Activated T-helper 1 cell treated with anti-CD3 and anti-CD28 coated beads, Interleukin-12 subunit alpha, Interleukin-12 subunit beta, Interleukin-2, Interleukin-4 antibody, amounts not matched to agents 30 ng/mL and 10 ng/mL and 1 ng/mL, durations not matched to agents 14 hours and 24 hours and 36 hours (primary cell): ENCODE results near the gene PRSS58. TPM values are rescaled to one million over a fixed set of nuclear protein-coding genes. Genes with fewer than 3 reads are reported as not detected.

ENCODE experiments used
- DNase-seq: peaks from one replicate; pipeline ENCODE4 v3.0.0; 2021; ENCODE audit warnings: low spot score
- H3K27ac Mint-ChIP-seq: one replicate; pipeline ENCODE4 v1.8.0; 2021; ENCODE audit warnings: mild to moderate bottlenecking, mixed read lengths
- H3K27me3 Mint-ChIP-seq: one replicate; pipeline ENCODE4 v1.8.0; 2022; ENCODE audit warnings: mild to moderate bottlenecking, moderate library complexity, mixed read lengths; ENCODE audit not compliant: insufficient read depth
- H3K36me3 Mint-ChIP-seq: one replicate; pipeline ENCODE4 v1.8.0; 2021; ENCODE audit warnings: low read depth, mixed read lengths
- H3K4me1 Mint-ChIP-seq: one replicate; pipeline ENCODE4 v1.8.0; 2021; ENCODE audit warnings: low read depth, mixed read lengths
- H3K4me3 Mint-ChIP-seq: one replicate; pipeline ENCODE4 v1.8.0; 2021; ENCODE audit warnings: mild to moderate bottlenecking, moderate library complexity, mixed read lengths
- H3K9me3 Mint-ChIP-seq: one replicate; pipeline ENCODE4 v1.8.0; 2021; ENCODE audit warnings: mixed read lengths
- intact Hi-C: fragments of 100-400 bp; cut with micrococcal nuclease; formaldehyde crosslinking; loops from one replicate; pipeline ENCODE4 v1.15.1; 2024
- total RNA-seq: library from RNA; stranded (reverse); gene quantifications from 2 replicates; pipeline ENCODE4 v1.2.3, GENCODE V29; 2022

Gene PRSS58
- total RNA-seq: not detected in 2 replicates

- no peaks in the 10 kb centered on the region for H3K36me3 Mint-ChIP-seq
- no peaks in the 10 kb centered on the region for H3K4me1 Mint-ChIP-seq
- H3K27ac Mint-ChIP-seq: no peak within 1 kb of the TSS
- no peak within 1 kb of the TSS for H3K4me3 Mint-ChIP-seq
- DNase-seq: no peak
- no peaks in the 10 kb centered on the region for H3K9me3 Mint-ChIP-seq
- intact Hi-C loops: no loop called here
- H3K27me3 Mint-ChIP-seq: no peaks in the 10 kb centered on the region
Observed at GRCh38 chr7:142257958-142258357, at the start of gene PRSS58. PRSS58 (minus strand) TSS chr7:142258058; CDS start chr7:142257707, 351 bp downstream.

DNA sequence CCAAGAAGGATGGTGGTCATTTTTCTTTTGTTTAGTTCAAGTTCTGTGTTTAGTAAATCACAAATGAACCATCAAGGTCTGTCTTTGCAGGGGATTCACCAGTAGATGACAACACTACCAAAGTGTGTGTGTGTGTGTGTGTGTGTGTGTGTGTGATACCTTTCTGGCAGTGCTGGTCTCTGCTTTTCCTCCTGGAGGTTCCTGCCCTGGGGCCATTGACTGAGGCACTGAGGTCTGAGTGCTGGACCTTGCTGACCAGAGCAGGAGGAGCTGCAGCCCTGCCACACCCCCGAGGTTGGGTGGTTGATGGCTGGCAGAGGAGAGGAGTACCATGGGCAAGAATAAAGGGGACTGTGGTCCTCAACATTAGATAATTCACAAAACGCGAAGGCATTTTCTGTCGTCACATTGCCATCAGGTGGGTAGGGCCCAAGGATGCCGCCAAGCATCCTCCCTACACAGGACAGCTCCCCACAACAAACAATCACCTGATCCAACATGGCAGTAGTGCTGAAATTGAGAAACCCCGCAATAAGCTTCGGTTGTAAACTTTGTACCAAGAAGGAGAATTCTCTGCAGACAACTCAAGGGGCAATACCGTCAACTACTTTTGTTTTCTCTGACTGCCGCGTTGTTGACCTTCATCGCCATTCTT lies 49.5 kb upstream of the PRSS58 start:
- DNase-seq: no peak
- peaks cover 17% of the 10 kb centered on the region for H3K27me3 Mint-ChIP-seq
- intact Hi-C loops: no loop called here
- no peaks in the 10 kb centered on the region for H3K9me3 Mint-ChIP-seq
- peaks cover 5% of the 10 kb centered on the region for H3K4me1 Mint-ChIP-seq
- H3K27ac Mint-ChIP-seq: no peak overlapping the region
- H3K4me3 Mint-ChIP-seq: no peak overlapping the region
- H3K36me3 Mint-ChIP-seq: no peaks in the 10 kb centered on the region

DNA sequence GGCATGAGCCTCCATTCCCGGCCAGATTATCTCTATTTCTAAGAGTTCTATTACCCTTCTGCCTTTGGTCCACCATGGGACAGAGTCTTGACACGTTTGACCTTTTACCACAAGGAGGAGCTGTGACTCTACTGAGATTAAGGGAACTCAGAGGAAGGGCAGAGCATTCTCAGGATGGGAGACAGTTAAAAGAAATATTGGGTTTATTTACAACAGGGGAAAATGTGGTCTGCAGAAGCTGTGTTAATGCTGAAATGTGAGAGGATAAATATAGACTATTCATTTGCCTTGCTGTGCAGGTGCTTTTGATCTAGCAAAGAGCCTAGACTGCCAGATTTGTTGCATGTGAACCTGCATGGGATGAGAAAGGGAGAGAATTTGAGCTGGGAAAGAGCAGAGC lies 45.8 kb upstream of the PRSS58 start:
- Mint-ChIP-seq H3K4me1 (peaks cover 10% of the 10 kb centered on the region), H3K36me3 (no peaks in the 10 kb centered on the region), H3K9me3 (no peaks in the 10 kb centered on the region), H3K27me3 (peaks cover 7% of the 10 kb centered on the region), H3K27ac (no peak overlapping the region), H3K4me3 (no peak overlapping the region)
- intact Hi-C loops: loop anchor here (1.0 to 2.0 kb wide), 2 partner anchors 509 to 700 kb away; no protein-coding TSS in a partner anchor
- DNase-seq: no peak

- Mint-ChIP-seq H3K4me3 (no peak overlapping the region), H3K27me3 (peaks cover 7% of the 10 kb centered on the region), H3K27ac (no peak overlapping the region), H3K9me3 (no peaks in the 10 kb centered on the region), H3K4me1 (peaks cover 10% of the 10 kb centered on the region), H3K36me3 (no peaks in the 10 kb centered on the region)
- intact Hi-C loops: loop anchor here (1.0 to 2.0 kb wide), 2 partner anchors 326 to 511 kb away; no protein-coding TSS in a partner anchor
- DNase-seq: no peak
Observed at GRCh38 chr7:142301923-142302550, 44.2 kb upstream of the PRSS58 start.

DNA sequence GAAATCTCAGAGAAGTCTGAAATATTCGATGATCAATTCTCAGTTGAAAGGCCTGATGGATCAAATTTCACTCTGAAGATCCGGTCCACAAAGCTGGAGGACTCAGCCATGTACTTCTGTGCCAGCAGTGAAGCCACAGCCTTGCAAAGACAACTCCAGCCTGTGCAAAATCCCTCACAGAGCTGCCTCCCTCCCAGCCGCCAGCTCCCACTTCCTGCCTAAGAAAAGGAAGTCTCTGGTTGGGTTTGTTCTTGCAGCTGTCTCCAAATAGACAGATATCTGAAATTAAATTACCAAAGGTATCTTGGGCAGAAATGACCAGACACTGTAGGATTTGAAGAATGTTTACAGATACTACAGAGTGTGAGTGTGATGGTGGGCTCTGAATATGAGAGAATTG lies 43.4 kb upstream of the PRSS58 start:
- H3K27ac Mint-ChIP-seq: no peak overlapping the region
- H3K4me1 Mint-ChIP-seq: peaks cover 10% of the 10 kb centered on the region
- H3K9me3 Mint-ChIP-seq: no peaks in the 10 kb centered on the region
- no peaks in the 10 kb centered on the region for H3K36me3 Mint-ChIP-seq
- peak overlapping the region; percentile 74 for H3K4me3 Mint-ChIP-seq
- no peak for DNase-seq
- peaks cover 7% of the 10 kb centered on the region for H3K27me3 Mint-ChIP-seq
- intact Hi-C loops: no loop called here

DNA sequence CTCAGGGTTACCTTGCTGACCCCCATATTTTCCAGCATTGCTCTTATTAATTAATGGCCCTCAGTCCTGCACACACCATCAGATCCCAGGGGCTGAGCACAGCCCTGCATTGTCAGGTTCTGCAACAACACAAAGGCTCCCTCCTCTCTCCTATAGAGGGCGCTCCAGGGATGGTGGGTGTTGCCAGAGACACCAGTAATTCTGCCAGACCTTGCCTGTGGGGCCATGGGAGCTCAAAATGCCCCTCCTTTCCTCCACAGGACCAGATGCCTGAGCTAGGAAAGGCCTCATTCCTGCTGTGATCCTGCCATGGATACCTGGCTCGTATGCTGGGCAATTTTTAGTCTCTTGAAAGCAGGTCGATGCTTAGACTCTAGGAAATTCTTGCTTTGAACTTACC lies 42.8 kb upstream of the PRSS58 start:
- H3K27me3 Mint-ChIP-seq: peaks cover 7% of the 10 kb centered on the region
- H3K9me3 Mint-ChIP-seq: no peaks in the 10 kb centered on the region
- H3K4me3 Mint-ChIP-seq: peak overlapping the region; percentile 74
- DNase-seq: no peak
- no peaks in the 10 kb centered on the region for H3K36me3 Mint-ChIP-seq
- peak overlapping the region; percentile 72 for H3K27ac Mint-ChIP-seq
- H3K4me1 Mint-ChIP-seq: peaks cover 10% of the 10 kb centered on the region
- intact Hi-C loops: no loop called here

DNA sequence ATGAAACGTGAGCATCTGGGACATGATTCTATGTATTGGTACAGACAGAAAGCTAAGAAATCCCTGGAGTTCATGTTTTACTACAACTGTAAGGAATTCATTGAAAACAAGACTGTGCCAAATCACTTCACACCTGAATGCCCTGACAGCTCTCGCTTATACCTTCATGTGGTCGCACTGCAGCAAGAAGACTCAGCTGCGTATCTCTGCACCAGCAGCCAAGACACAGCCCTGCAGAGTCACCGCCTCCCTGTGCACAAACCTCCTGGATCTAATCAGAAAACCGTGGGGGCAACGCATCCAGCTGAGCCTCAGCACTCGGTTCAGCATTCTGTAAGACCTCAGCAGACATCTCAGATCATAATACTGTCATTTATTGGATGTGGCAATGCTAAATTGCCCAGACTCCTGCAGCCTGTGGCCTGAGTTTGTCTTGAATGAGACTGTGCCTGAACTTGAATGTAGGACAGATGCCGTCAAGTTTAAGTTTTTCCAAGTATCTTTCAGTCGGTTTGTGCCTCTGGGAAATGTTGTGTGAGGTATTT lies 41.5 kb upstream of the PRSS58 start:
- no peaks in the 10 kb centered on the region for H3K36me3 Mint-ChIP-seq

DNA sequence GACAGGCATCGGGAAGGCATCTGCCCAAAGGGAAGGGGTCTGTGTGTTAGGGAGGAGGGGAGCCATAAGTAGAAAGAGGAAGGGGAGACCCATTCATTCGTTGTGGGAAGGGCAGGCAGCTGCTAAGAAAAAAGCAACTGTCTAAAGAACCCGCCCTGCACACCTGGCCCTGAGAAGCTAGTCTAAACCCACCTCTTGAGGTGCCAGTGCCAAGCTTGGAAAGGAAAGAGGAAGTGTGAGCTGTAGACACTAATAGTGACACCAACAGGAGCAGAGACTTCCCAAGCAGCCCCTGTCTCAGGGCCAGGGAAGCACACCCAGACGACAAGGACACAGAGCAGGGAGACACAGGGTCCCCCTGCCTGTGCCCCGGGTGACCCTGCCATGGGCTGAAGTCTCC lies 40.8 kb upstream of the PRSS58 start:
- Mint-ChIP-seq H3K4me3 (no peak overlapping the region), H3K4me1 (peaks cover 7% of the 10 kb centered on the region), H3K27me3 (peaks cover 2% of the 10 kb centered on the region), H3K36me3 (no peaks in the 10 kb centered on the region), H3K9me3 (no peaks in the 10 kb centered on the region), H3K27ac (no peak overlapping the region)
- no peak for DNase-seq
- intact Hi-C loops: no loop called here

More for the DNA sequence above, 41.5 kb upstream of the PRSS58 start:
- Mint-ChIP-seq H3K27me3 (peaks cover 4% of the 10 kb centered on the region), H3K4me3 (no peak overlapping the region), H3K9me3 (no peaks in the 10 kb centered on the region), H3K4me1 (peaks cover 10% of the 10 kb centered on the region), H3K27ac (no peak overlapping the region)
- intact Hi-C loops: no loop called here
- DNase-seq: no peak

DNA sequence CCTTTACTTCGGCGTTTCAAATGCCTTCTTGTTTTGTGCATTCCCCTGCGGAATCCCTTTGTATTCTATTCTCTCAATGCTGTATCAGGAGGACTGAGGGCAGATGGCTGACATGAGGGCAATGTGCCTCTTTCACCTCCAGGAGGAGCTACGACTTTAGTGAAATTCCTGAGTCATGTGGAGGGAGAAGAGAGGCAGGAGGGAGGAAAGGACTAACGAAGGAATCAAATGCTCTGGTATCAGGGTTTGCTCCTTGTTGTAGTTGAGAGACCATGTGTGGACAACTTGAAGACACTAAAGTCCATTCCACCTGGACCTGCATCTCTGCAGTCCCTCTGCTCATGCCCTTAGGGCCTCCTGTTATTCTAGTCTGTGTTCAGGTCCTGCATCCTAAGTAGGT lies 40.2 kb upstream of the PRSS58 start:
- DNase-seq: no peak
- Mint-ChIP-seq H3K36me3 (no peaks in the 10 kb centered on the region), H3K27me3 (peaks cover 2% of the 10 kb centered on the region), H3K4me3 (no peak overlapping the region), H3K27ac (no peak overlapping the region), H3K9me3 (no peaks in the 10 kb centered on the region), H3K4me1 (peaks cover 5% of the 10 kb centered on the region)
- intact Hi-C loops: no loop called here

GRCh38 chr7:142280263-142280662 lies 22.4 kb upstream of the PRSS58 start:
- no peak overlapping the region for H3K27ac Mint-ChIP-seq
- H3K4me1 Mint-ChIP-seq: no peaks in the 10 kb centered on the region
- H3K4me3 Mint-ChIP-seq: no peak overlapping the region
- peaks cover 7% of the 10 kb centered on the region for H3K9me3 Mint-ChIP-seq
- no peak for DNase-seq
- intact Hi-C loops: no loop called here
- H3K36me3 Mint-ChIP-seq: no peaks in the 10 kb centered on the region
- peaks cover 18% of the 10 kb centered on the region for H3K27me3 Mint-ChIP-seq

GRCh38 chr7:142279601-142280000 lies 21.7 kb upstream of the PRSS58 start:
- peaks cover 1% of the 10 kb centered on the region for H3K36me3 Mint-ChIP-seq
- H3K27ac Mint-ChIP-seq: no peak overlapping the region
- intact Hi-C loops: no loop called here
- H3K4me3 Mint-ChIP-seq: no peak overlapping the region
- DNase-seq: no peak
- H3K27me3 Mint-ChIP-seq: peaks cover 22% of the 10 kb centered on the region
- H3K9me3 Mint-ChIP-seq: peaks cover 11% of the 10 kb centered on the region
- H3K4me1 Mint-ChIP-seq: no peaks in the 10 kb centered on the region

GRCh38 chr7:142275028-142275427 lies 17.2 kb upstream of the PRSS58 start:
- H3K27ac Mint-ChIP-seq: no peak overlapping the region
- peaks cover 16% of the 10 kb centered on the region for H3K27me3 Mint-ChIP-seq
- H3K4me3 Mint-ChIP-seq: no peak overlapping the region
- no peaks in the 10 kb centered on the region for H3K4me1 Mint-ChIP-seq
- peaks cover 11% of the 10 kb centered on the region for H3K9me3 Mint-ChIP-seq
- DNase-seq: no peak
- H3K36me3 Mint-ChIP-seq: peaks cover 1% of the 10 kb centered on the region
- intact Hi-C loops: no loop called here

GRCh38 chr7:142272841-142273240 lies 15.0 kb upstream of the PRSS58 start:
- intact Hi-C loops: no loop called here
- Mint-ChIP-seq H3K4me3 (no peak overlapping the region), H3K27ac (no peak overlapping the region), H3K9me3 (peaks cover 11% of the 10 kb centered on the region), H3K36me3 (peaks cover 1% of the 10 kb centered on the region), H3K27me3 (peaks cover 14% of the 10 kb centered on the region), H3K4me1 (no peaks in the 10 kb centered on the region)
- no peak for DNase-seq
